SK-N-MC (cell line): Measurements from ENCODE around the gene GNB2.

Experiments
- DNase-seq: peaks from one replicate; pipeline ENCODE4 v3.0.0-alpha.2; 2011; ENCODE audit warnings: low read depth, low spot score
- H3K27ac ChIP-seq: fragments of 200-600 bp; sonication (generic); 2 replicates; pipeline ENCODE4 v1.5.1; 2016; ENCODE audit warnings: mixed run types
- H3K36me3 ChIP-seq: fragments of 200-600 bp; sonication (generic); 2 replicates; pipeline ENCODE4 v1.6.1; 2017; ENCODE audit warnings: antibody characterized with exemption, low read length, mixed read lengths; ENCODE audit not compliant: insufficient read depth
- H3K4me3 ChIP-seq: fragments of 200-600 bp; sonication (generic); 2 replicates; pipeline ENCODE4 v1.5.1; 2016
- H3K9ac ChIP-seq: fragments of 200-600 bp; sonication (generic); 2 replicates; pipeline ENCODE4 v1.8.0; 2017; ENCODE audit warnings: mixed run types, mixed read lengths; ENCODE audit not compliant: insufficient read length
- H3K9me3 ChIP-seq: fragments of 200-600 bp; sonication (generic); 2 replicates; pipeline ENCODE4 v1.6.1; 2017; ENCODE audit warnings: low read depth, mild to moderate bottlenecking, antibody characterized with exemption, low read length, moderate library complexity, mixed read lengths
- EZH2 ChIP-seq: fragments of 200-600 bp; sonication (generic); IDR thresholded peaks from one replicate; pipeline ENCODE4 v1.6.1; 2017; ENCODE audit warnings: antibody characterized with exemption
- FOXP2 ChIP-seq: optimal IDR thresholded peaks from 2 replicates; pipeline ENCODE3; 2011; ENCODE audit warnings: mild to moderate bottlenecking, moderate library complexity; ENCODE audit not compliant: insufficient read depth; ENCODE audit errors: extremely low read length, control extremely low read depth
- POLR2AphosphoS5 ChIP-seq: IDR thresholded peaks from 2 replicates; pipeline ENCODE4 v1.6.1; 2012; ENCODE audit warnings: mild to moderate bottlenecking, low read depth, low read length, borderline replicate concordance

GNB2 gene

GRCh38 chr7:100673302-100673941 lies at the start of gene GNB2:
GNB2 (plus strand) TSS chr7:100673740; CDS start chr7:100676266, 2,526 bp downstream.
- H3K9ac ChIP-seq: peak within 1 kb of the TSS; percentile 94
- H3K9me3 ChIP-seq: no peaks in the 10 kb centered on the region
- peaks cover 17% of the 10 kb centered on the region; the same call in 1 of the 2 replicates for H3K36me3 ChIP-seq
- peak; percentile 80 for TF ChIP-seq POLR2AphosphoS5
- no peak for TF ChIP-seq EZH2
- TF ChIP-seq FOXP2: peak; percentile 88
- H3K4me3 ChIP-seq: peak within 1 kb of the TSS; percentile 97
- peak within 1 kb of the TSS; percentile 99 for H3K27ac ChIP-seq
- peak; percentile 97 for DNase-seq

- H3K9me3 ChIP-seq: no peaks in the 10 kb centered on the region
Observed at GRCh38 chr7:100623951-100624824, 49.4 kb upstream of the GNB2 start.

GRCh38 chr7:100626055-100626454 lies 47.5 kb upstream of the GNB2 start:
- TF ChIP-seq POLR2AphosphoS5: no peak
- no peak for TF ChIP-seq FOXP2
- no peak for TF ChIP-seq EZH2
- no peak for DNase-seq
- H3K4me3 ChIP-seq: peak overlapping the region; percentile 85
- no peaks in the 10 kb centered on the region for H3K9me3 ChIP-seq
- H3K9ac ChIP-seq: no peak overlapping the region
- no peak overlapping the region for H3K27ac ChIP-seq
- no peaks in the 10 kb centered on the region for H3K36me3 ChIP-seq

More at GRCh38 chr7:100623951-100624824, 49.4 kb upstream of the GNB2 start:
- H3K4me3 ChIP-seq: no peak overlapping the region
- DNase-seq: no peak
- H3K9ac ChIP-seq: no peak overlapping the region
- TF ChIP-seq POLR2AphosphoS5: no peak
- TF ChIP-seq EZH2: no peak
- no peak for TF ChIP-seq FOXP2
- no peak overlapping the region for H3K27ac ChIP-seq
- H3K36me3 ChIP-seq: no peaks in the 10 kb centered on the region

GRCh38 chr7:100626530-100627237 lies 46.9 kb upstream of the GNB2 start:
- Histone ChIP-seq H3K4me3 (peak overlapping the region; percentile 85), H3K9ac (peak overlapping the region; percentile 74), H3K36me3 (no peaks in the 10 kb centered on the region), H3K9me3 (no peaks in the 10 kb centered on the region), H3K27ac (no peak overlapping the region)
- TF ChIP-seq EZH2 (no peak), POLR2AphosphoS5 (peak; percentile 71; the same call in 1 of the 2 replicates), FOXP2 (peak; percentile 31)
- DNase-seq: peak; percentile 42

GRCh38 chr7:100627238-100627549 lies 46.3 kb upstream of the GNB2 start:
- no peak overlapping the region for H3K27ac ChIP-seq
- H3K4me3 ChIP-seq: peak overlapping the region; percentile 85
- no peaks in the 10 kb centered on the region for H3K9me3 ChIP-seq
- no peak for TF ChIP-seq FOXP2
- no peak for TF ChIP-seq EZH2
- no peak for TF ChIP-seq POLR2AphosphoS5
- H3K9ac ChIP-seq: no peak overlapping the region
- no peak for DNase-seq
- H3K36me3 ChIP-seq: no peaks in the 10 kb centered on the region

- no peak overlapping the region for H3K27ac ChIP-seq
- TF ChIP-seq EZH2: no peak
- TF ChIP-seq POLR2AphosphoS5: no peak
- TF ChIP-seq FOXP2: no peak
- no peak overlapping the region for H3K4me3 ChIP-seq
- no peaks in the 10 kb centered on the region for H3K36me3 ChIP-seq
- DNase-seq: no peak
- no peak overlapping the region for H3K9ac ChIP-seq
- no peaks in the 10 kb centered on the region for H3K9me3 ChIP-seq
Observed at GRCh38 chr7:100629117-100629716, 44.3 kb upstream of the GNB2 start.

- Histone ChIP-seq H3K36me3 (no peaks in the 10 kb centered on the region), H3K27ac (no peak overlapping the region), H3K9ac (no peak overlapping the region), H3K4me3 (no peak overlapping the region), H3K9me3 (no peaks in the 10 kb centered on the region)
- TF ChIP-seq EZH2: no peak
- no peak for TF ChIP-seq POLR2AphosphoS5
- TF ChIP-seq FOXP2: no peak
- DNase-seq: no peak
Observed at GRCh38 chr7:100630066-100630465, 43.5 kb upstream of the GNB2 start.
